Mammary epithelial cell (primary cell): Measurements from ENCODE around the gene TBC1D8.

Source experiments
- EZH2 ChIP-seq: IDR thresholded peaks from 2 replicates; pipeline ENCODE4 v1.6.1; 2012; ENCODE audit warnings: low read length, inconsistent platforms, borderline replicate concordance
- TF ChIP-seq, protein P1 (sequence below), 2 donors: IDR thresholded peaks in 1 of 2; conservative IDR thresholded peaks in 1 of 2; 2 replicates each; pipeline ENCODE4 v1.5.1; 2011 to 2012; ENCODE audit warnings: inconsistent platforms in 2 of 2, low read length in 2 of 2, mild to moderate bottlenecking in 2 of 2, control low read depth in 1 of 2, low read depth in 1 of 2; ENCODE audit not compliant: insufficient read depth in 1 of 2; ENCODE audit errors: extremely low read depth in 1 of 2

DNA sequence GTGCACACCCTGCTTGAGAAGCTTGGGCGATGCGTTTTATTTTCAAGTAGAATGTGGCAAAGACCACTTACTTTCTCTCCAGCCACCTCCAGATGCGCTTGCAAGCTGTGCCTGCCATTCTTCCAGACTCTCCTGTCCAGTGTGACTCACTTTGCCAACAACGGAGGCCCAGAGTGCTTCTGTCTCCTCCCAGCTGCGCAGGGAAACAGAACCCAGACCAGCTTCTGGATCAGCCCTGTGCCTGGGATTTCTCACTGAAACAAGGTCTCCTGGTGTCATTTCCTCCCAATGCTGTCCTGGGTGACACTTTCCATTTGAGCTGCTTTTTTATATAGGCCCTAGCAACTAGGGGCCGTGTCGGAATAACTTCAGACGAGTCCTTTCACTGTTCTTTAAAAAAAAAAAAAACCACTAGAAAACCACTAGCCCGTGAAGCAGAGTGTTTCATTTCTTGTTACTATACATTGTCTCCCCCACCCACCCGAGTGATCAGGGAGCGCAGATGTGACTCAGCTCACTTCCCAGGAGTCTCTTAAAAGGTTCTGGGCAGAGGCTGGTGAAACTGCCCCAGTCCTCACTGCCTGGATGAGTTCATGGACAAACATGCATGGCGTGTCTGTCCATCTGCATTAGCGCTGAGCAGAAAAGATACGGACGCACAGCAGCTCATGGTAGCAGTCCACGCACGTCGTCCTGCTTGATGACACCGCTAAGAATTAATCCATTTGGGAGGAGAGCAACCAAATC, 174.4 kb downstream of the TBC1D8 start:
- TF ChIP-seq, protein P1, sequence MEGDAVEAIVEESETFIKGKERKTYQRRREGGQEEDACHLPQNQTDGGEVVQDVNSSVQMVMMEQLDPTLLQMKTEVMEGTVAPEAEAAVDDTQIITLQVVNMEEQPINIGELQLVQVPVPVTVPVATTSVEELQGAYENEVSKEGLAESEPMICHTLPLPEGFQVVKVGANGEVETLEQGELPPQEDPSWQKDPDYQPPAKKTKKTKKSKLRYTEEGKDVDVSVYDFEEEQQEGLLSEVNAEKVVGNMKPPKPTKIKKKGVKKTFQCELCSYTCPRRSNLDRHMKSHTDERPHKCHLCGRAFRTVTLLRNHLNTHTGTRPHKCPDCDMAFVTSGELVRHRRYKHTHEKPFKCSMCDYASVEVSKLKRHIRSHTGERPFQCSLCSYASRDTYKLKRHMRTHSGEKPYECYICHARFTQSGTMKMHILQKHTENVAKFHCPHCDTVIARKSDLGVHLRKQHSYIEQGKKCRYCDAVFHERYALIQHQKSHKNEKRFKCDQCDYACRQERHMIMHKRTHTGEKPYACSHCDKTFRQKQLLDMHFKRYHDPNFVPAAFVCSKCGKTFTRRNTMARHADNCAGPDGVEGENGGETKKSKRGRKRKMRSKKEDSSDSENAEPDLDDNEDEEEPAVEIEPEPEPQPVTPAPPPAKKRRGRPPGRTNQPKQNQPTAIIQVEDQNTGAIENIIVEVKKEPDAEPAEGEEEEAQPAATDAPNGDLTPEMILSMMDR (conservative IDR thresholded peaks at IDR 0.05 in 1 of 2, IDR thresholded peaks at IDR 0.05 in 1 of 2; ENCODE audit: extremely low read depth in 1 of 2, insufficient read depth in 1 of 2, low read depth in 1 of 2, low read length in 2 of 2): no peak
- TF ChIP-seq EZH2: no peak
